Subcutaneous adipose tissue (tissue), 4 donors: ENCODE results near the gene GIMAP2. TPM values are rescaled to one million over a fixed set of nuclear protein-coding genes. Genes with fewer than 3 reads are reported as not detected.

Source experiments
- CTCF ChIP-seq: fragments of 450-650 bp; IDR thresholded peaks from one replicate; pipeline ENCODE4 v1.5.1; 2016; ENCODE audit warnings: low read depth, mild to moderate bottlenecking, control low read depth, antibody characterized with exemption, moderate library complexity
- total RNA-seq, 4 donors: library from RNA; depleted of rRNA; stranded (reverse); fragments of >200 nt; gene quantifications; one replicate each; pipeline ENCODE4 v1.1.0, GENCODE V29; 2016

Gene GIMAP2
- total RNA-seq, 4 donors from 2014 or later, result 10.9 to 45.9 (median 26.0) TPM

- no peak for TF ChIP-seq CTCF
Observed at GRCh38 chr7:150732786-150733481, 47.4 kb downstream of the GIMAP2 start.

- TF ChIP-seq CTCF, result no peak
Observed at GRCh38 chr7:150733482-150734095, 48.1 kb downstream of the GIMAP2 start.

- no peak for TF ChIP-seq CTCF
Observed at GRCh38 chr7:150734254-150734653, 48.7 kb downstream of the GIMAP2 start.

- TF ChIP-seq CTCF, result no peak
Observed at GRCh38 chr7:150735596-150736358, 50.3 kb downstream of the GIMAP2 start.

GRCh38 chr7:150736864-150737263 is 51.4 kb downstream of the GIMAP2 start:
- no peak for TF ChIP-seq CTCF

GRCh38 chr7:150737265-150738055 is 52.0 kb downstream of the GIMAP2 start, which contains the start of gene GIMAP5:
TSS of gene GIMAP5 (plus strand) at chr7:150737418. CDS start at chr7:150740885, 3,467 bp downstream.
- TF ChIP-seq CTCF, result no peak
